Type B pancreatic cell (in vitro differentiated cells): ENCODE measurements around the gene KSR1. TPM values are rescaled to one million over a fixed set of nuclear protein-coding genes. Genes with fewer than 3 reads are reported as not detected.
"Not testable (repeated sequence)": the region's sequence is repeated elsewhere in the genome, so short reads cannot be mapped to it uniquely, and the experiment has no call there.

Experiments
- DNase-seq: peaks from one replicate; pipeline ENCODE4 v3.0.0; 2021; ENCODE audit warnings: mixed read lengths; ENCODE audit not compliant: unreplicated experiment; ENCODE audit errors: extremely low spot score
- H3K27ac Mint-ChIP-seq: 2 replicates; pipeline ENCODE4 v1.8.0; 2021; ENCODE audit warnings: mild to moderate bottlenecking, mixed read lengths
- H3K27me3 Mint-ChIP-seq: 2 replicates; pipeline ENCODE4 v1.8.0; 2021; ENCODE audit warnings: mixed read lengths
- H3K36me3 Mint-ChIP-seq: 2 replicates; pipeline ENCODE4 v1.8.0; 2021; ENCODE audit warnings: mixed read lengths
- H3K4me1 Mint-ChIP-seq: one replicate; pipeline ENCODE4 v1.8.0; 2021; ENCODE audit warnings: mixed read lengths; ENCODE audit not compliant: unreplicated experiment
- H3K4me3 Mint-ChIP-seq: 2 replicates; pipeline ENCODE4 v1.8.0; 2021; ENCODE audit warnings: mild to moderate bottlenecking, mixed read lengths
- H3K9me3 Mint-ChIP-seq: 2 replicates; pipeline ENCODE4 v1.8.0; 2021; ENCODE audit warnings: mixed read lengths
- CTCF ChIP-seq: fragments of 200-600 bp; sonication (generic); conservative IDR thresholded peaks from 2 replicates; pipeline ENCODE4 v1.5.0; 2021; ENCODE audit warnings: antibody characterized with exemption, mild to moderate bottlenecking
- total RNA-seq: library from RNA; stranded (reverse); gene quantifications from 2 replicates; pipeline ENCODE4 v1.2.1, GENCODE V29; 2021; ENCODE audit warnings: low replicate concordance

Gene KSR1
- total RNA-seq, 1 donor from 2014 or later: 57.8 TPM

DNA sequence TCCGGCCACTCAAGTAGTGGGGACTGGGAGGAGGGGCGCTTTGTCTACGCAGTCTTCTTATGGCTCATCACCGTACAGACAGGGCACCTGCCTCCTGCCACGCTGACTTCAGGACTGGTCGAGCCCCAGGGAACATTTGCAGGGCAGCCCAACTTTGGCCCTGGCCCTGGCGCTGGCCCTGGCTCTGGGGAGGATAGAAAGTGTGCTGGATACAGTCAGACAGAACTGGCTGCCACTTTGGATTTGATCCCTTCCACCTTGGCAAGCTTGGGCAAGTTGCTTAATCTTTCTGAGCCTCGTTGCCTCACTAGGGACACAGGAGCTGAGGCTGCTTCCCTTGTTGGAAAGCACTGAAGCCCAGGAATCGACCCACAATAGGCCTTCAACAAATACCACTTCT, 188.3 kb downstream of the KSR1 start:
- no peak for TF ChIP-seq CTCF
- no peak for DNase-seq
- Mint-ChIP-seq H3K4me3 (no peak overlapping the region), H3K27me3 (no peaks in the 10 kb centered on the region), H3K36me3 (no peaks in the 10 kb centered on the region), H3K4me1 (no peaks in the 10 kb centered on the region), H3K9me3 (no peaks in the 10 kb centered on the region), H3K27ac (no peak overlapping the region)

DNA sequence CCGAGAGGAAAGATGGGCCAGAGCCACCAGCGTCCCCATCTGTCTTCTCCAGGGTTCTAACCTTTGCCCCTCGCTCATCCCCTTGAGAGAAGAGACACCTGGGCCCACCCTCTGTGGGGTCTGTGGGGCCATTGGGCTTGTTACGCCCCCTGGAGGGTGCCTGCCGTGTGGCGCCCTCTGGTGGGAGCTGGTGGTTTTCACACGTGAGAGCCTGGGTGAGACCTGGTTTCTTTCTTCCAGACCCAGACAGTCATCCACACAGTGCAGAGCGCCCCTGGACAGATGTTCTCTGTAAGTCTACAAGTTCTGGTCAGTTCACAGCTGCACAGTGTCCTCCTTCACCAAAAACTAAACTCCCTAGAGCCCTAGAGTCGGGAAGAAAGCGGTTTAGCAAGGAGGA, 189.4 kb downstream of the KSR1 start:
- not testable (repeated sequence) for DNase-seq, H3K4me1 Mint-ChIP-seq, H3K4me3 Mint-ChIP-seq, H3K9me3 Mint-ChIP-seq, H3K27ac Mint-ChIP-seq, H3K36me3 Mint-ChIP-seq, H3K27me3 Mint-ChIP-seq

GRCh38 chr17:27646232-27646631, 190.0 kb downstream of the KSR1 start:
- H3K9me3 Mint-ChIP-seq: no peaks in the 10 kb centered on the region
- no peak for TF ChIP-seq CTCF

DNA sequence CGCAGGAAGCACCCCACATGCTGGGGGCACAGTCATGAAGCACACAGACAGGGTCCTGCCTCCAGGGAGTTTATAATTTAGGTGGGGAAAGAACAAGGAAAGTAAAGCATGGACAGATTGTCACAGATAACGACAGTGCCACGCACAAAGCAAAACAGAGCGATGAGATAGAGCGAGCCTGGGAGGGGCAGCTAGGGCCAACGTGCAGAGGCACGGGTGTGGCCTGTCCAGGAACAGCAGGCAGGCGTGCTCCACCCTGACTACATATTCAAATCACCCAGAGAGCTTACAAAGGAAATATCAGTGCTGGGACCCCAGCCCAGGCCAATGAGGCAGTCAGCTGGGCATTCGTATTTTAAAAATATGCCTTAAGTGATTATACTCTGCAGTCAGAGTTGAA, 191.5 kb downstream of the KSR1 start:
- Mint-ChIP-seq H3K36me3 (no peaks in the 10 kb centered on the region), H3K9me3 (no peaks in the 10 kb centered on the region), H3K27ac (no peak overlapping the region), H3K4me1 (no peaks in the 10 kb centered on the region), H3K27me3 (peaks cover 3% of the 10 kb centered on the region), H3K4me3 (no peak overlapping the region)
- no peak for TF ChIP-seq CTCF
- DNase-seq: no peak

More at GRCh38 chr17:27646232-27646631, 190.0 kb downstream of the KSR1 start:
- no peak for DNase-seq
- Mint-ChIP-seq H3K27ac (no peak overlapping the region), H3K27me3 (no peaks in the 10 kb centered on the region), H3K4me1 (no peaks in the 10 kb centered on the region), H3K36me3 (no peaks in the 10 kb centered on the region), H3K4me3 (no peak overlapping the region)

GRCh38 chr17:27649111-27649571, 192.9 kb downstream of the KSR1 start:
- not testable (repeated sequence) for H3K27me3 Mint-ChIP-seq, H3K4me3 Mint-ChIP-seq, DNase-seq, H3K36me3 Mint-ChIP-seq, H3K27ac Mint-ChIP-seq, H3K4me1 Mint-ChIP-seq, H3K9me3 Mint-ChIP-seq

DNA sequence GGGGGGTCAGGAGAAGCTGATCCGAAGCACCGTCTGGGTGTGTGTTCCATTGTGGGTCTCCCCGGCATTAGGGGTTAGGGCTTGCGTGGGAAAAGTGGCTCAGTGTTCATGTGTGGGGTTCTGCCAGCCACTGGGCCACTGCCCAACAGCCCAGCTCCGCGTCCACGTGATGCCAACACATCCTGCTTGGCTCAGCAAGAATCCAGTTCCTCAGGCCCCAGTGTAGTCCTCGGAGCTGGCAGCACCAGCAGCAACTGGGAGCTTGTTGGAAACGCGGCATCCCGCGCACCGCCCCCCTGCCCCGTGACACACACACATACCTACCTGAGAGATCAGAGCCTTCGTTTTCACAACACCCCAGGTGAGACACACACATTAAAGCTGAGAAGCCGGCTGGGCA, 193.7 kb downstream of the KSR1 start:
- H3K27me3 Mint-ChIP-seq: peaks cover 9% of the 10 kb centered on the region
- H3K4me3 Mint-ChIP-seq: no peak overlapping the region
- peaks cover 3% of the 10 kb centered on the region for H3K4me1 Mint-ChIP-seq
- no peaks in the 10 kb centered on the region for H3K36me3 Mint-ChIP-seq
- no peak for DNase-seq
- no peak overlapping the region for H3K27ac Mint-ChIP-seq
- no peaks in the 10 kb centered on the region for H3K9me3 Mint-ChIP-seq
- TF ChIP-seq CTCF: no peak

GRCh38 chr17:27650836-27651235, 194.6 kb downstream of the KSR1 start:
- Mint-ChIP-seq H3K36me3 (no peaks in the 10 kb centered on the region), H3K27ac (no peak overlapping the region), H3K4me3 (no peak overlapping the region), H3K27me3 (peaks cover 9% of the 10 kb centered on the region), H3K9me3 (no peaks in the 10 kb centered on the region), H3K4me1 (peaks cover 3% of the 10 kb centered on the region)
- TF ChIP-seq CTCF: no peak
- no peak for DNase-seq
